Measurements from ENCODE around the gene MIXL1. TPM values are rescaled to one million over a fixed set of nuclear protein-coding genes. Genes with fewer than 3 reads are reported as not detected.

The MIXL1 gene
- total and polyA plus RNA-seq, 2 experiments from 2014 or later: 0.97 to 1.0 TPM

- TF ChIP-seq, protein P1, sequence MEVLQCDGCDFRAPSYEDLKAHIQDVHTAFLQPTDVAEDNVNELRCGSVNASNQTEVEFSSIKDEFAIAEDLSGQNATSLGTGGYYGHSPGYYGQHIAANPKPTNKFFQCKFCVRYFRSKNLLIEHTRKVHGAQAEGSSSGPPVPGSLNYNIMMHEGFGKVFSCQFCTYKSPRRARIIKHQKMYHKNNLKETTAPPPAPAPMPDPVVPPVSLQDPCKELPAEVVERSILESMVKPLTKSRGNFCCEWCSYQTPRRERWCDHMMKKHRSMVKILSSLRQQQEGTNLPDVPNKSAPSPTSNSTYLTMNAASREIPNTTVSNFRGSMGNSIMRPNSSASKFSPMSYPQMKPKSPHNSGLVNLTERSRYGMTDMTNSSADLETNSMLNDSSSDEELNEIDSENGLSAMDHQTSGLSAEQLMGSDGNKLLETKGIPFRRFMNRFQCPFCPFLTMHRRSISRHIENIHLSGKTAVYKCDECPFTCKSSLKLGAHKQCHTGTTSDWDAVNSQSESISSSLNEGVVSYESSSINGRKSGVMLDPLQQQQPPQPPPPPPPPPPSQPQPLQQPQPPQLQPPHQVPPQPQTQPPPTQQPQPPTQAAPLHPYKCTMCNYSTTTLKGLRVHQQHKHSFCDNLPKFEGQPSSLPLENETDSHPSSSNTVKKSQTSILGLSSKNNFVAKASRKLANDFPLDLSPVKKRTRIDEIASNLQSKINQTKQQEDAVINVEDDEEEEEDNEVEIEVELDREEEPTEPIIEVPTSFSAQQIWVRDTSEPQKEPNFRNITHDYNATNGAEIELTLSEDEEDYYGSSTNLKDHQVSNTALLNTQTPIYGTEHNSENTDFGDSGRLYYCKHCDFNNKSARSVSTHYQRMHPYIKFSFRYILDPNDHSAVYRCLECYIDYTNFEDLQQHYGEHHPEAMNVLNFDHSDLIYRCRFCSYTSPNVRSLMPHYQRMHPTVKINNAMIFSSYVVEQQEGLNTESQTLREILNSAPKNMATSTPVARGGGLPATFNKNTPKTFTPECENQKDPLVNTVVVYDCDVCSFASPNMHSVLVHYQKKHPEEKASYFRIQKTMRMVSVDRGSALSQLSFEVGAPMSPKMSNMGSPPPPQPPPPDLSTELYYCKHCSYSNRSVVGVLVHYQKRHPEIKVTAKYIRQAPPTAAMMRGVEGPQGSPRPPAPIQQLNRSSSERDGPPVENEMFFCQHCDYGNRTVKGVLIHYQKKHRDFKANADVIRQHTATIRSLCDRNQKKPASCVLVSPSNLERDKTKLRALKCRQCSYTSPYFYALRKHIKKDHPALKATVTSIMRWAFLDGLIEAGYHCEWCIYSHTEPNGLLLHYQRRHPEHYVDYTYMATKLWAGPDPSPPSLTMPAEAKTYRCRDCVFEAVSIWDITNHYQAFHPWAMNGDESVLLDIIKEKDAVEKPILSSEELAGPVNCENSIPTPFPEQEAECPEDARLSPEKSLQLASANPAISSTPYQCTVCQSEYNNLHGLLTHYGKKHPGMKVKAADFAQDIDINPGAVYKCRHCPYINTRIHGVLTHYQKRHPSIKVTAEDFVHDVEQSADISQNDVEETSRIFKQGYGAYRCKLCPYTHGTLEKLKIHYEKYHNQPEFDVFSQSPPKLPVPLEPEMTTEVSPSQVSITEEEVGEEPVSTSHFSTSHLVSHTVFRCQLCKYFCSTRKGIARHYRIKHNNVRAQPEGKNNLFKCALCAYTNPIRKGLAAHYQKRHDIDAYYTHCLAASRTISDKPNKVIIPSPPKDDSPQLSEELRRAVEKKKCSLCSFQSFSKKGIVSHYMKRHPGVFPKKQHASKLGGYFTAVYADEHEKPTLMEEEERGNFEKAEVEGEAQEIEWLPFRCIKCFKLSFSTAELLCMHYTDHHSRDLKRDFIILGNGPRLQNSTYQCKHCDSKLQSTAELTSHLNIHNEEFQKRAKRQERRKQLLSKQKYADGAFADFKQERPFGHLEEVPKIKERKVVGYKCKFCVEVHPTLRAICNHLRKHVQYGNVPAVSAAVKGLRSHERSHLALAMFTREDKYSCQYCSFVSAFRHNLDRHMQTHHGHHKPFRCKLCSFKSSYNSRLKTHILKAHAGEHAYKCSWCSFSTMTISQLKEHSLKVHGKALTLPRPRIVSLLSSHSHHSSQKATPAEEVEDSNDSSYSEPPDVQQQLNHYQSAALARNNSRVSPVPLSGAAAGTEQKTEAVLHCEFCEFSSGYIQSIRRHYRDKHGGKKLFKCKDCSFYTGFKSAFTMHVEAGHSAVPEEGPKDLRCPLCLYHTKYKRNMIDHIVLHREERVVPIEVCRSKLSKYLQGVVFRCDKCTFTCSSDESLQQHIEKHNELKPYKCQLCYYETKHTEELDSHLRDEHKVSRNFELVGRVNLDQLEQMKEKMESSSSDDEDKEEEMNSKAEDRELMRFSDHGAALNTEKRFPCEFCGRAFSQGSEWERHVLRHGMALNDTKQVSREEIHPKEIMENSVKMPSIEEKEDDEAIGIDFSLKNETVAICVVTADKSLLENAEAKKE (CRISPR knock-in tag; IDR thresholded peaks at IDR 0.05): no peak
- TF ChIP-seq, protein P2, sequence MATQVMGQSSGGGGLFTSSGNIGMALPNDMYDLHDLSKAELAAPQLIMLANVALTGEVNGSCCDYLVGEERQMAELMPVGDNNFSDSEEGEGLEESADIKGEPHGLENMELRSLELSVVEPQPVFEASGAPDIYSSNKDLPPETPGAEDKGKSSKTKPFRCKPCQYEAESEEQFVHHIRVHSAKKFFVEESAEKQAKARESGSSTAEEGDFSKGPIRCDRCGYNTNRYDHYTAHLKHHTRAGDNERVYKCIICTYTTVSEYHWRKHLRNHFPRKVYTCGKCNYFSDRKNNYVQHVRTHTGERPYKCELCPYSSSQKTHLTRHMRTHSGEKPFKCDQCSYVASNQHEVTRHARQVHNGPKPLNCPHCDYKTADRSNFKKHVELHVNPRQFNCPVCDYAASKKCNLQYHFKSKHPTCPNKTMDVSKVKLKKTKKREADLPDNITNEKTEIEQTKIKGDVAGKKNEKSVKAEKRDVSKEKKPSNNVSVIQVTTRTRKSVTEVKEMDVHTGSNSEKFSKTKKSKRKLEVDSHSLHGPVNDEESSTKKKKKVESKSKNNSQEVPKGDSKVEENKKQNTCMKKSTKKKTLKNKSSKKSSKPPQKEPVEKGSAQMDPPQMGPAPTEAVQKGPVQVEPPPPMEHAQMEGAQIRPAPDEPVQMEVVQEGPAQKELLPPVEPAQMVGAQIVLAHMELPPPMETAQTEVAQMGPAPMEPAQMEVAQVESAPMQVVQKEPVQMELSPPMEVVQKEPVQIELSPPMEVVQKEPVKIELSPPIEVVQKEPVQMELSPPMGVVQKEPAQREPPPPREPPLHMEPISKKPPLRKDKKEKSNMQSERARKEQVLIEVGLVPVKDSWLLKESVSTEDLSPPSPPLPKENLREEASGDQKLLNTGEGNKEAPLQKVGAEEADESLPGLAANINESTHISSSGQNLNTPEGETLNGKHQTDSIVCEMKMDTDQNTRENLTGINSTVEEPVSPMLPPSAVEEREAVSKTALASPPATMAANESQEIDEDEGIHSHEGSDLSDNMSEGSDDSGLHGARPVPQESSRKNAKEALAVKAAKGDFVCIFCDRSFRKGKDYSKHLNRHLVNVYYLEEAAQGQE (IDR thresholded peaks at IDR 0.05; ENCODE audit: unreplicated experiment): no peak
- TF ChIP-seq STAT1 (IDR thresholded peaks at IDR 0.05; ENCODE audit: unreplicated experiment) (no peak), JUNB (IDR thresholded peaks at IDR 0.05; ENCODE audit: unreplicated experiment) (no peak), EZH2phosphoT487 (IDR thresholded peaks at IDR 0.05; ENCODE audit: unreplicated experiment) (no peak), POLR2AphosphoS5 (IDR thresholded peaks at IDR 0.05; ENCODE audit: low read depth) (no peak)
- TF ChIP-seq, protein P3, sequence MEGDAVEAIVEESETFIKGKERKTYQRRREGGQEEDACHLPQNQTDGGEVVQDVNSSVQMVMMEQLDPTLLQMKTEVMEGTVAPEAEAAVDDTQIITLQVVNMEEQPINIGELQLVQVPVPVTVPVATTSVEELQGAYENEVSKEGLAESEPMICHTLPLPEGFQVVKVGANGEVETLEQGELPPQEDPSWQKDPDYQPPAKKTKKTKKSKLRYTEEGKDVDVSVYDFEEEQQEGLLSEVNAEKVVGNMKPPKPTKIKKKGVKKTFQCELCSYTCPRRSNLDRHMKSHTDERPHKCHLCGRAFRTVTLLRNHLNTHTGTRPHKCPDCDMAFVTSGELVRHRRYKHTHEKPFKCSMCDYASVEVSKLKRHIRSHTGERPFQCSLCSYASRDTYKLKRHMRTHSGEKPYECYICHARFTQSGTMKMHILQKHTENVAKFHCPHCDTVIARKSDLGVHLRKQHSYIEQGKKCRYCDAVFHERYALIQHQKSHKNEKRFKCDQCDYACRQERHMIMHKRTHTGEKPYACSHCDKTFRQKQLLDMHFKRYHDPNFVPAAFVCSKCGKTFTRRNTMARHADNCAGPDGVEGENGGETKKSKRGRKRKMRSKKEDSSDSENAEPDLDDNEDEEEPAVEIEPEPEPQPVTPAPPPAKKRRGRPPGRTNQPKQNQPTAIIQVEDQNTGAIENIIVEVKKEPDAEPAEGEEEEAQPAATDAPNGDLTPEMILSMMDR (conservative IDR thresholded peaks at IDR 0.05; ENCODE audit: low read depth in 2 of 2): no peak
These were observed 10.9 kb upstream of the MIXL1 start (continued) for GRCh38 chr1:226212545-226212944.

Data from GM23338 (cell line).